ENCODE results near the gene FLCN.

The FLCN gene

DNA sequence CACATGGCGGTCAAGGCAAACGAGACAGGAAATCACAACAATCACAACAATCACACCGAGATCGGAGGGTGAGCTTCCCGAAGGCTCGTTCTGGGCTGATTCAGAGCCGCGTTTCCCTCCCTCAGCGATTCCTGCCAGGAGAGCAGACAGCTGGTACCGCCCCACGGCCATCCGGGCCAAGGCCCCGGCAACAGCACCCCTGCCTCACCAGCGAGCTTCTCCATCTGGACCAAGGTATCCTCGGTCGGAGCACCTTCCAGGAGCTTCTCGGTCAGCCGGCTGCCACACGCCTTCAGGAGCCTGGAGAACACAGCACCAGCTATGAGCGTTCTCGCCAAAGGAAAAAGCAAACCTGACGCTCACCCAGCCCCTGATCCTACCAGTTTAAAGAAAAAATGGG lies 15.6 kb downstream of the FLCN start:
- no peak overlapping the region for H3K4me3 ChIP-seq (replicated peaks; ENCODE audit: low read depth, low read length)
- TF ChIP-seq, protein P1, sequence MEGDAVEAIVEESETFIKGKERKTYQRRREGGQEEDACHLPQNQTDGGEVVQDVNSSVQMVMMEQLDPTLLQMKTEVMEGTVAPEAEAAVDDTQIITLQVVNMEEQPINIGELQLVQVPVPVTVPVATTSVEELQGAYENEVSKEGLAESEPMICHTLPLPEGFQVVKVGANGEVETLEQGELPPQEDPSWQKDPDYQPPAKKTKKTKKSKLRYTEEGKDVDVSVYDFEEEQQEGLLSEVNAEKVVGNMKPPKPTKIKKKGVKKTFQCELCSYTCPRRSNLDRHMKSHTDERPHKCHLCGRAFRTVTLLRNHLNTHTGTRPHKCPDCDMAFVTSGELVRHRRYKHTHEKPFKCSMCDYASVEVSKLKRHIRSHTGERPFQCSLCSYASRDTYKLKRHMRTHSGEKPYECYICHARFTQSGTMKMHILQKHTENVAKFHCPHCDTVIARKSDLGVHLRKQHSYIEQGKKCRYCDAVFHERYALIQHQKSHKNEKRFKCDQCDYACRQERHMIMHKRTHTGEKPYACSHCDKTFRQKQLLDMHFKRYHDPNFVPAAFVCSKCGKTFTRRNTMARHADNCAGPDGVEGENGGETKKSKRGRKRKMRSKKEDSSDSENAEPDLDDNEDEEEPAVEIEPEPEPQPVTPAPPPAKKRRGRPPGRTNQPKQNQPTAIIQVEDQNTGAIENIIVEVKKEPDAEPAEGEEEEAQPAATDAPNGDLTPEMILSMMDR (IDR thresholded peaks at IDR 0.05; ENCODE audit: low read length, missing control alignments): no peak
- DNase-seq (ENCODE audit: low read depth): no peak

DNA sequence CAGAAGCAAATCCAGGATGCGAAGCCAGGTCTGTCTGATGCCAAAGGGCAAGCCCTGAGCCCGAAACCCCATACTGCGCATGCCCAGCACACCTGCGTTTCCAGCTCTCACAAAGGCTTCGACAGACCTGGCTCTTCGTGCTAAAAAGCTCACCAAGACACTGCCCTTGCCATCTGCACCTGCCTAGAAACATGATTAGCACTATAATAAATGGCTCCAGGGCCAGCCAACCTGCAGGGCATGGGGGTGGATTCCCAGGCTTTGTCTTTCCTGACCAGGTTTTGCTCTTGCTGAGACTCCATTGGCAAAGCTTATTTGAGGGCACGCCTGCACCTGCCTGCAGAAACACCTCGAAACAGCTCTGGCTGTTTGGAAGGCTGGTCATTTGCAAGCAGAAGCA lies 16.4 kb downstream of the FLCN start:
- TF ChIP-seq, protein P1 (IDR thresholded peaks at IDR 0.05; ENCODE audit: low read length, missing control alignments): no peak
- H3K4me3 ChIP-seq (replicated peaks; ENCODE audit: low read depth, low read length): no peak overlapping the region
- no peak for DNase-seq (ENCODE audit: low read depth)

DNA sequence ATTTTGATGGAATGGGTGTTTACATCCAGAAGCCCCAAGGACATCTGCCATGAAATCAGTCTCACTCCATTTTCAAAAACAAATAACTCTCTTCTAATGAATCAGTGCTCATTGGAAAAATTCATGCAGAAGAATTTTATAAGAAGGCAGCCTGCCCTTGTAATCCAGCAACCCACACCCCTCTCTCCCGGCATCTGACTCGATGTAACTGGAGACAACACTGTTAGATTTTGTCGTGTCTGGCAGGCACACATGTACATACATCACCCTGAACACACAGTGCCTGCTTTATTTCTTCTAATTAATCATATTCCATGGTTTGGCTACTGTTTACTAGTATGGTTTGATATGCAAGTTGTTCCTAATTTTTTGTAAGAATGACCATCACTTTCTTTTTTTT lies 19.0 kb downstream of the FLCN start:
- no peak overlapping the region for H3K4me3 ChIP-seq (replicated peaks; ENCODE audit: low read depth, low read length)
- TF ChIP-seq, protein P1 (IDR thresholded peaks at IDR 0.05; ENCODE audit: low read length, missing control alignments): no peak
- no peak for DNase-seq (ENCODE audit: low read depth)

DNA sequence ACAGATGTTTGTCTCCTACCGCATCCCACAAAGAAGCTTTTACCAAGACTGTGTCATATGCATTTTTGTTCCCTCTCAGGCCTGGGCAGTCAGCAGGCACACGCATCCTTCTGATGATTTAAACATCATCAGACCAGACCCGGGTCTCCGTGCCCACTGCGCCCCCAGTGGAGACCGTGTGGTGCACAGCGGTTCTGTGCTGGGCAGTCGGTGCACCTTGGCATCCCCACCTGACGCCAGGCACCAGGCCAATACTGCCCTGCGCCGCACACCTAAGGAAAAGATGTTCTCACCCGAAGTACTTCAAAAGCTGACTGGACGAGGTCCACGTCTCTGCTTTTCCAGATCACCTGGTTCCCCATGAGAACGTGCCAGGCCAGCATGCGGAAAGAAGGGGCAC lies 20.2 kb downstream of the FLCN start:
- no peak overlapping the region for H3K4me3 ChIP-seq (replicated peaks; ENCODE audit: low read depth, low read length)
- TF ChIP-seq, protein P1 (IDR thresholded peaks at IDR 0.05; ENCODE audit: low read length, missing control alignments): no peak
- DNase-seq (ENCODE audit: low read depth): no peak

DNA sequence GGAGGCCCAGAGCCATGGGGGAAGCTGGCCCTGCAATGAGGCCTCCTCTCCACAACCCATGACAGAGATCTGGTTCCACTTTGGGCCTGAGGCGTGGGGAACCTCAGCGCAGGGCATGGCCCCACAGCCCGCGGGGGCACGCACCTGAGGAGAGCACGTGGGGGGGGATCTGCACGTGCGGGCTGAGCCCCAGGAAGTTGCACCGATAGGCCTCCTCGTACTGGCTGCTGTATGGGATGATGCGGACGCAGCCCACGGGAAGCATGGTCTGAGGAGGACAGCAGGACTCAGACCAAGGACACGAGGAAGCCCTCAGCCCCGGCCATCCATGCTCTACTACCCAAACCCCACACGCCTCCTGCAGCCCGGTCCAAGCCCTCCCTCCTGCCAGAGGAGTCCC lies 20.7 kb downstream of the FLCN start:
- no peak for DNase-seq (ENCODE audit: low read depth)
- TF ChIP-seq, protein P1 (IDR thresholded peaks at IDR 0.05; ENCODE audit: low read length, missing control alignments): no peak

DNA sequence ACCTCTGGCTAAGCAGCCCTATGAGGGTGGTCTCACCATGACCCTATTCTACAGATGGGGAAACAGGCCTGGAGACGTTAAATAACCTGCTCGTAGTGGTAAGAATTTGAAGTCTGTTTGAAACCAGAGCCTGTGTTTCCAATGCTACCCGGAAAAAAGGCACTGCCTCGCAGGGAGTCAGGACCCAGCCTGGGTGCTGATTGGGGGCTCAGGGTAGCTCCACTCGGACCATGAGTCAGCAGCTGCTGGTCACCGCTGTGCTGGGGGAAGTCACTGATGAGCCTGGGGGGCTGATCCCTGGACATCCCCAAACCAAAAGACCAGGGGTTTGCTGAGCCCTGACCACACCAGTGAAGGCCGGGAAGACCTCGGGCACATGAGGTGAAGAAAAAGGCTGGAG lies 21.4 kb downstream of the FLCN start:
- TF ChIP-seq, protein P1 (IDR thresholded peaks at IDR 0.05; ENCODE audit: low read length, missing control alignments): no peak
- H3K4me3 ChIP-seq (replicated peaks; ENCODE audit: low read depth, low read length): no peak overlapping the region

More for the DNA sequence above, 20.7 kb downstream of the FLCN start:
- no peak overlapping the region for H3K4me3 ChIP-seq (replicated peaks; ENCODE audit: low read depth, low read length)

DNA sequence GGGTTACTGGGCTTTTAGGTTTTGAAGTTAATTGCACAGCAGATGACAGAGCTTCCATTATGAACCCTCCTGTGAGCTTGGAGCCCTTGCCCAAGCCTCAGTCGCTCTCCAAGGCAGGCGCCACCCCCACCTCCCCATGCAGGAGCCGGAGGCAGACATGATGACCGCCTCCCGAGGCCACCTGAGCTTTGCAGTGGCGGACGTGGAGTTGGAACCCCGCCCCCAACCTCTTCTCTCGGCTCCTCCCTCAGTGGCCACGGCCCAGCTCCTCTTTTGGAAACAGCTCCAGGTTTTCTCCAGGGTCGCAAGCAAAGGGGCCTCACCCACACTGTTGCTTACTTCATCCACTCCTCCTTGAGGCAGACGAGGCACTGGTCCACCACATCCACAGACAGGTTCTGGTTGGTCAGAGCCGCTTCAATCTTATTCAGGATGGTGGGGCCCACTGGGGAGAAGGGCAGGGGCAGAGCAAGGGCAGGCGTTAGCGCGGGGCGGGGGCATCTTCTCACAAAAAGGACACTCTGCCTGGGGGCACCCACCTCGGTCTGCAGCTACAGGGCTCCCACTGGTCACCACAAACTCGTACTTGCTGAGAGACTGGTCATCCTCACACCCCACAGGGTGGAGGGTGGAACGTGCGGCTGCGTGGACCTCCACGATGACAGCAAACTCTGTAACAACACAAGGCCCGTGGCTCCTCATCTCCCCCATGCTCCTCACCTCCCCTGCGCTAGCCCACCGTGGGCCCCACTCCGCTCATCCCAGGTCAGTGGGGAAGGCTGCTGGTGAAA lies 22.1 kb downstream of the FLCN start:
- H3K4me3 ChIP-seq (replicated peaks; ENCODE audit: low read depth, low read length): no peak overlapping the region
- DNase-seq (ENCODE audit: low read depth): no peak
- TF ChIP-seq, protein P1 (IDR thresholded peaks at IDR 0.05; ENCODE audit: low read length, missing control alignments): no peak

More for the DNA sequence above, 21.4 kb downstream of the FLCN start:
- no peak for DNase-seq (ENCODE audit: low read depth)
